DMS53 (cell line): ENCODE measurements around the gene MSMP.

Experiments used
- DNase-seq: peaks from one replicate; lab custom pipeline; 2025; lab: John Stamatoyannopoulos, UW

MSMP gene

GRCh38 chr9:35743880-35744518 is 10.1 kb downstream of the MSMP start:
- DNase-seq: no peak

GRCh38 chr9:35743452-35743851 is 10.6 kb downstream of the MSMP start:
- DNase-seq: no peak

- no peak for DNase-seq
These were observed 12.3 kb downstream of the MSMP start for GRCh38 chr9:35741740-35742139.

GRCh38 chr9:35740243-35740642 is 13.8 kb downstream of the MSMP start:
- DNase-seq: no peak

GRCh38 chr9:35738924-35739323 is 15.2 kb downstream of the MSMP start:
- DNase-seq: no peak

GRCh38 chr9:35738186-35738585 is 15.9 kb downstream of the MSMP start:
- no peak for DNase-seq

- no peak for DNase-seq
These were observed 16.9 kb downstream of the MSMP start for GRCh38 chr9:35737143-35737542.

- peak; percentile 84 for DNase-seq
These were observed 17.9 kb downstream of the MSMP start for GRCh38 chr9:35736201-35736633.

- DNase-seq: no peak
These were observed 20.0 kb downstream of the MSMP start for GRCh38 chr9:35734096-35734495.

- DNase-seq: peak; percentile 75
These were observed 21.1 kb downstream of the MSMP start for GRCh38 chr9:35732800-35733541.

- peak; percentile 98 for DNase-seq
These were observed 21.8 kb downstream of the MSMP start, which contains the start of the genes CREB3 and TLN1 for GRCh38 chr9:35732185-35732799. Gene CREB3, plus strand, starts transcription at chr9:35732666. Its CDS starts 107 bp downstream, at chr9:35732773. Gene TLN1, minus strand, starts transcription at chr9:35732195. Its CDS starts 6,501 bp downstream, at chr9:35725694.

GRCh38 chr9:35731415-35732184 is 22.5 kb downstream of the MSMP start:
- DNase-seq: peak; percentile 34

GRCh38 chr9:35730486-35730854 is 23.6 kb downstream of the MSMP start:
- no peak for DNase-seq

- DNase-seq: peak; percentile 57
These were observed 24.2 kb downstream of the MSMP start for GRCh38 chr9:35729700-35730485.

- DNase-seq: no peak
These were observed 25.0 kb downstream of the MSMP start for GRCh38 chr9:35729101-35729500.

- no peak for DNase-seq
These were observed 25.8 kb downstream of the MSMP start for GRCh38 chr9:35728041-35728971.

GRCh38 chr9:35727676-35728040 is 26.4 kb downstream of the MSMP start:
- DNase-seq: no peak

- DNase-seq: peak; percentile 13
These were observed 27.1 kb downstream of the MSMP start for GRCh38 chr9:35726931-35727330.

GRCh38 chr9:35725362-35725761 is 28.7 kb downstream of the MSMP start:
- DNase-seq: no peak

GRCh38 chr9:35723908-35724307 is 30.2 kb downstream of the MSMP start:
- no peak for DNase-seq
